SU-DHL-6 (cell line): ENCODE measurements around the gene SPNS3.

Experiments
- H2AFZ ChIP-seq: fragments of 200-600 bp; sonication (generic); 2 replicates; pipeline ENCODE4 v1.6.1; 2014; ENCODE audit warnings: low read depth, mild to moderate bottlenecking, moderate library complexity, mixed read lengths, antibody characterized with exemption, low read length; ENCODE audit not compliant: severe bottlenecking
- H3F3A ChIP-seq: fragments of 200-600 bp; shearing (Covaris generic); 2 replicates; pipeline ENCODE4 v1.6.0; 2016; ENCODE audit warnings: antibody characterized with exemption, mild to moderate bottlenecking; ENCODE audit not compliant: insufficient read depth
- H3K27ac ChIP-seq: fragments of 200-600 bp; sonication (generic); 2 replicates; pipeline ENCODE4 v1.5.1; 2016; ENCODE audit warnings: low read depth, mild to moderate bottlenecking, low read length, moderate library complexity, mixed read lengths
- H3K27me3 ChIP-seq: fragments of 200-600 bp; sonication (generic), shearing (Covaris generic); 2 replicates; pipeline ENCODE4 v1.6.0; 2014; ENCODE audit warnings: mild to moderate bottlenecking, low read length
- H3K36me3 ChIP-seq: fragments of 200-600 bp; sonication (generic); 2 replicates; pipeline ENCODE4 v1.6.1; 2014; ENCODE audit warnings: mild to moderate bottlenecking, low read length, mixed read lengths
- H3K4me2 ChIP-seq: fragments of 300-600, 200-600 bp; shearing (Covaris generic), sonication (generic); 2 replicates; pipeline ENCODE4 v1.6.0; 2014; ENCODE audit warnings: low read length, low read depth, mild to moderate bottlenecking; ENCODE audit not compliant: poor library complexity, severe bottlenecking
- H3K4me3 ChIP-seq: fragments of 200-600 bp; sonication (generic); 2 replicates; pipeline ENCODE4 v1.5.1; 2014; ENCODE audit warnings: antibody characterized with exemption, low read length, mild to moderate bottlenecking, mixed read lengths; ENCODE audit not compliant: insufficient read depth, poor library complexity, severe bottlenecking
- H3K79me2 ChIP-seq: fragments of 200-600 bp; sonication (generic); 2 replicates; pipeline ENCODE4 v1.6.1; 2014; ENCODE audit warnings: mild to moderate bottlenecking, low read length, moderate library complexity; ENCODE audit not compliant: insufficient read depth
- H3K9ac ChIP-seq: fragments of 200-600 bp; sonication (generic); 2 replicates; pipeline ENCODE4 v1.7.0; 2014; ENCODE audit warnings: mild to moderate bottlenecking, low read length
- H3K9me2 ChIP-seq: fragments of 200-600 bp; sonication (generic); replicated peaks from 2 replicates; pipeline ENCODE4 v1.6.1; 2014; ENCODE audit warnings: low read length; ENCODE audit not compliant: insufficient read depth
- H3K9me3 ChIP-seq: fragments of 200-600 bp; sonication (generic); 2 replicates; pipeline ENCODE4 v1.6.1; 2014; ENCODE audit warnings: low read length, mixed read lengths; ENCODE audit not compliant: insufficient read depth
- H4K20me1 ChIP-seq: fragments of 200-600 bp; sonication (generic); 2 replicates; pipeline ENCODE4 v1.6.1; 2014; ENCODE audit warnings: low read depth, mild to moderate bottlenecking, antibody characterized with exemption, low read length, moderate library complexity, mixed read lengths
- EZH2phosphoT487 ChIP-seq: fragments of 200-600 bp; sonication (generic), shearing (Covaris generic); conservative IDR thresholded peaks from 2 replicates; pipeline ENCODE4 v1.6.1; 2018; ENCODE audit warnings: mild to moderate bottlenecking, antibody characterized with exemption, low read length, moderate library complexity, mixed read lengths
- TF ChIP-seq, protein P1 (sequence below): fragments of 200-600 bp; sonication (generic); IDR thresholded peaks from one replicate; pipeline ENCODE4 v1.5.1; 2017; ENCODE audit warnings: antibody characterized with exemption, mild to moderate bottlenecking, low read length, moderate library complexity; ENCODE audit not compliant: insufficient read depth, poor library complexity, severe bottlenecking

Gene SPNS3

DNA sequence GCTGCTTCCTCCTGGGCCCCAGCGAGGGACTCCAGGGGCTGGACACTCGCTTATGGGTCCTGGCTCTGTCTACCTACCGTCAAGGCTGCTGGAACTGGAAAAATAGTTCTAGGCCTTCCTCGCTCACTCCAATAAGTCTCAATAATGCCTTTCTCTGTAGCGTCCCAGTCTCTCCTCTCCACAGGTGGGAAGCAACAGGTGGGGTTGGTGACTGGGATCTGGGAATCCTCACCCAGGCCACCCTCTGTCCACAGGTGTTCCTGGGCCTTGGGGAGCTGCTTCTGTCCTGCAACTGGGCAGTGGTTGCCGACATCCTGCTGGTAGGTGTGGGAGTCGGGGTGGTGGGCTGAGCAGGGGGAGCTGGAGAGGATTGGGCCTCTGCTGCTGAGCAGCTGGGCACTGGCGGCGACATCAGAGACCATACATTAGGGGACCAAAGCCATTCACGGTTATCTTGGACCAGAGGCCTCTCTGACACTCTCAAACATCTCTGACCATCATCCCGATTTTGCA lies 44.6 kb downstream of the SPNS3 start:
- H4K20me1 ChIP-seq: no peaks in the 10 kb centered on the region

DNA sequence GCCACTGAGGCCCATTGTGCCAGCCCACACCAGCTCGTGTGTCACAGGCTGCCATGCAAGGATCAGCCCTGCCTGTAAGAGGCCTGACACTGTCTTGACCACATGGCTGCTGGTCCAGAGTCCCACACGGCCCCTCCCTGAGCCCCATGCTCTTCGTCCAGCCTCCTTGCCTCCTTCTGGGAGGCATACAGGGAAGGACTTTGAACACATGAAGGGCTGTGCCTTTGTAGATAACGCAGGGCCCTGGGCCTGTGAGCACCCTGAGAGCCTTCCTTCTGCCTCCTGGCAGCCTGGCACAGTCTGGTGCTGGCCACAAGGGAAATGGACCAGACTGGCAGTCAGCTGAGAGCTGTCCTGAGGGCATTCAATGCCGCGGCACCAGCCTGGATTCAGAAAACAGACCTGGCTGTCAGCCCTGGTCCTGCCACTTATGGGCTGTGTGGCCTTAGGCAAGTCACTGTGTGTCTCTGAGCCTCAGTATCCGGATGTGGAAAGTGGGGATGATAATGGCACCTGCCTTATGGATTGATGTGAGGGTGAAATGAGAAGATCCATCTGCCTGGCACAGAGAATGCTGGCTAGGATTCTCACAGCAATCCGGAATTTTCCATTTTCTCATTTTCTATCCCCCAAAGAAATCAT lies 45.7 kb downstream of the SPNS3 start:
- Histone ChIP-seq H2AFZ (no peak overlapping the region), H3K36me3 (no peaks in the 10 kb centered on the region), H4K20me1 (no peaks in the 10 kb centered on the region), H3K4me3 (no peak overlapping the region), H3K79me2 (no peaks in the 10 kb centered on the region), H3K9ac (no peak overlapping the region), H3K4me2 (no peak overlapping the region), H3F3A (no peaks in the 10 kb centered on the region), H3K27ac (no peak overlapping the region), H3K9me3 (no peaks in the 10 kb centered on the region), H3K27me3 (no peaks in the 10 kb centered on the region), H3K9me2 (no peaks in the 10 kb centered on the region)
- TF ChIP-seq EZH2phosphoT487: no peak

More for the DNA sequence above, 44.6 kb downstream of the SPNS3 start:
- H3K4me2 ChIP-seq: no peak overlapping the region
- no peak overlapping the region for H2AFZ ChIP-seq
- H3K4me3 ChIP-seq: no peak overlapping the region
- H3K79me2 ChIP-seq: no peaks in the 10 kb centered on the region
- no peak overlapping the region for H3K9ac ChIP-seq
- H3K9me2 ChIP-seq: no peaks in the 10 kb centered on the region
- no peaks in the 10 kb centered on the region for H3K9me3 ChIP-seq
- no peaks in the 10 kb centered on the region for H3K36me3 ChIP-seq
- H3F3A ChIP-seq: no peaks in the 10 kb centered on the region
- no peaks in the 10 kb centered on the region for H3K27me3 ChIP-seq
- H3K27ac ChIP-seq: no peak overlapping the region
- TF ChIP-seq, protein P1, sequence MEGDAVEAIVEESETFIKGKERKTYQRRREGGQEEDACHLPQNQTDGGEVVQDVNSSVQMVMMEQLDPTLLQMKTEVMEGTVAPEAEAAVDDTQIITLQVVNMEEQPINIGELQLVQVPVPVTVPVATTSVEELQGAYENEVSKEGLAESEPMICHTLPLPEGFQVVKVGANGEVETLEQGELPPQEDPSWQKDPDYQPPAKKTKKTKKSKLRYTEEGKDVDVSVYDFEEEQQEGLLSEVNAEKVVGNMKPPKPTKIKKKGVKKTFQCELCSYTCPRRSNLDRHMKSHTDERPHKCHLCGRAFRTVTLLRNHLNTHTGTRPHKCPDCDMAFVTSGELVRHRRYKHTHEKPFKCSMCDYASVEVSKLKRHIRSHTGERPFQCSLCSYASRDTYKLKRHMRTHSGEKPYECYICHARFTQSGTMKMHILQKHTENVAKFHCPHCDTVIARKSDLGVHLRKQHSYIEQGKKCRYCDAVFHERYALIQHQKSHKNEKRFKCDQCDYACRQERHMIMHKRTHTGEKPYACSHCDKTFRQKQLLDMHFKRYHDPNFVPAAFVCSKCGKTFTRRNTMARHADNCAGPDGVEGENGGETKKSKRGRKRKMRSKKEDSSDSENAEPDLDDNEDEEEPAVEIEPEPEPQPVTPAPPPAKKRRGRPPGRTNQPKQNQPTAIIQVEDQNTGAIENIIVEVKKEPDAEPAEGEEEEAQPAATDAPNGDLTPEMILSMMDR: no peak
- TF ChIP-seq EZH2phosphoT487: no peak

DNA sequence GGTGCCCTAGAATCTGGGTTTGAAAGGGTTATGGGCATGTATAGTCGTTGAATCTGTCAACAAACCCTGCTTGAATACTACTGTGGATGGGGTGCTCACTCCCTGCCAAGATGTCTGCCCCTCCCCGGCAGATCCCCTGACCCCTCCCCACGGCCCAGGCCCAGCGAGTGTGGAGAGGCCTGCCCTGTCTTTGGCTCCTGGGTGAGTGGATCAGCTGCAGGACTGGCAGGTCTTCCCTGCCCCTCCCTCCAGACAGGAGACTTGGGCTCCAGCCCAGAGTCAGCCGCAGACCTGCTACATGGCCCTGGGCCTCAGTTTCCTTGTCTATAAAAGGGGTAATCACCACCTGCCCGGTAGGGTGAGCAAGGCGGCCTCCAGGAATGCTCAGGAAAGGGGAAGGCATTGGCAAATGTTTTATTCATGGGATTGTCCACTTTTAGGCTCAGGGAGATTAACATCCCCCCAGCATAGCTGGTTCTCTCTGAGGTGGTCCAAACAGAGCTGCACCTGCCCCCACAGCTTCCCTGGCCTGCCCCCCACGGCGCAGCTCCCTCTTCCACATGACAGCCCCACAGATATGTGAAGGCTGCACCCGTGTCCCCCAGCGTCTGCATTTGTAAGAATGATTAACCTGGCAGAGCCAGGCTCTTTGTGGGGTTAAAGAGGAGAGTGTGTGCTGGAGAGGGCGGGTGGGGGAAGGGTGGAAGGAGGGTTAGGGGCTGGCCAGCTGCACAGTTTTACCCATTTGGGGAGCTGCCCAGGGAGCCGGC lies 46.4 kb downstream of the SPNS3 start:
- Histone ChIP-seq H3K79me2 (no peaks in the 10 kb centered on the region), H3K27me3 (no peaks in the 10 kb centered on the region), H3F3A (no peaks in the 10 kb centered on the region), H4K20me1 (no peaks in the 10 kb centered on the region), H3K36me3 (no peaks in the 10 kb centered on the region), H3K9me2 (no peaks in the 10 kb centered on the region), H3K4me3 (no peak overlapping the region), H3K27ac (no peak overlapping the region), H2AFZ (no peak overlapping the region), H3K9ac (no peak overlapping the region), H3K4me2 (no peak overlapping the region), H3K9me3 (no peaks in the 10 kb centered on the region)
- TF ChIP-seq, protein P1: no peak
- TF ChIP-seq EZH2phosphoT487: no peak
